HG03558 (cell line): Measurements from ENCODE around the gene ZNF610.
"Not testable (repeated sequence)": the region's sequence is repeated elsewhere in the genome, so short reads cannot be mapped to it uniquely, and the experiment has no call there.

Experiments
- ATAC-seq: cut with Tn5 transposase; IDR thresholded peaks from one replicate; pipeline ENCODE4 v1.9.1; 2021; ENCODE audit warnings: moderate number of reproducible peaks; ENCODE audit not compliant: unreplicated experiment; ENCODE audit errors: extremely low read depth

ZNF610 gene

GRCh38 chr19:52336117-52336790 lies at the start of gene ZNF610:
TSS of gene ZNF610 (plus strand) at chr19:52336243. CDS start at chr19:52349173, 12,930 bp downstream.
- no peak for ATAC-seq

- no peak for ATAC-seq
Observed at GRCh38 chr19:52286256-52286655, 49.8 kb upstream of the ZNF610 start.

GRCh38 chr19:52291781-52292180 lies 44.3 kb upstream of the ZNF610 start:
- ATAC-seq: no peak

- not testable (repeated sequence) for ATAC-seq
Observed at GRCh38 chr19:52292946-52293345, 43.1 kb upstream of the ZNF610 start.

- ATAC-seq: no peak
Observed at GRCh38 chr19:52296400-52296772, 39.7 kb upstream of the ZNF610 start.

- ATAC-seq: no peak
Observed at GRCh38 chr19:52296773-52297600, 39.1 kb upstream of the ZNF610 start, which contains the start of gene ZNF480. TSS of gene ZNF480 (plus strand) at chr19:52297169. CDS start at chr19:52300413, 3,244 bp downstream.

GRCh38 chr19:52297601-52298364 lies 38.3 kb upstream of the ZNF610 start:
- ATAC-seq: no peak

GRCh38 chr19:52307275-52307674 lies 28.8 kb upstream of the ZNF610 start:
- no peak for ATAC-seq

GRCh38 chr19:52322429-52322828 lies 13.6 kb upstream of the ZNF610 start:
- no peak for ATAC-seq

- ATAC-seq: no peak
Observed at GRCh38 chr19:52331757-52332156, 4.3 kb upstream of the ZNF610 start.

GRCh38 chr19:52335768-52336116 lies 301 bp upstream of the ZNF610 start:
- ATAC-seq: no peak

GRCh38 chr19:52336791-52337381 lies 843 bp downstream of the ZNF610 start:
- ATAC-seq: no peak

GRCh38 chr19:52339022-52339421 lies 3.0 kb downstream of the ZNF610 start:
- ATAC-seq: not testable (repeated sequence)

- no peak for ATAC-seq
Observed at GRCh38 chr19:52343548-52343947, 7.5 kb downstream of the ZNF610 start.

- ATAC-seq: no peak
Observed at GRCh38 chr19:52345162-52345561, 9.1 kb downstream of the ZNF610 start.

- no peak for ATAC-seq
Observed at GRCh38 chr19:52351512-52351911, 15.5 kb downstream of the ZNF610 start.

- ATAC-seq: no peak
Observed at GRCh38 chr19:52366414-52366824, 30.4 kb downstream of the ZNF610 start.

- ATAC-seq: no peak
Observed at GRCh38 chr19:52369559-52370340, 33.7 kb downstream of the ZNF610 start, which contains the start of gene ZNF880. TSS of gene ZNF880 (plus strand) at chr19:52369923. CDS start at chr19:52369966, 43 bp downstream.

- ATAC-seq: no peak
Observed at GRCh38 chr19:52370341-52370710, 34.3 kb downstream of the ZNF610 start.

- no peak for ATAC-seq
Observed at GRCh38 chr19:52391135-52391534, 55.1 kb downstream of the ZNF610 start.
